ENCODE measurements around the gene KLF7. TPM values are rescaled to one million over a fixed set of nuclear protein-coding genes. Genes with fewer than 3 reads are reported as not detected.
"Not testable (repeated sequence)": the region's sequence is repeated elsewhere in the genome, so short reads cannot be mapped to it uniquely, and the experiment has no call there.

The KLF7 gene
- total RNA-seq, 1 donor from 2014 or later: 18.1 TPM

DNA sequence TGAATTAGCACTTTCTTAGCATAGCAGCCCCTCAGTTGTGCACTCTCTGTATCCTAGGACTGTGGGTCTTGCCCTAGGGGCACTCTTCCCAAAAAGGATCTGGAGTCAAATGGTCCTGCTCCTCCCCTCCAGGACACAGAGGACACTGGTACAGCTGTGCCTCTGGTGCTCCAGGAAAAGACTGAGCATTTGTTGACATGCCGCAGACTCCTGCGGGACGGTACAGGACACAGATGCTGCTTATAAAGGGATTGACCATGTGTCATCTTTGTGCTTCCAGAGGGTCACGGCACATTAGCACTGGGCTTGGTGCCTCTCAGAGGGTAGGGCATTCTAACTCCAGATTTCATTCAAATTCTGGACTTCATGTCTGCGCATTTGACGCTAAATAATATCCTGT, 110.5 kb downstream of the KLF7 start:
- peak; percentile 68 for DNase-seq

DNA sequence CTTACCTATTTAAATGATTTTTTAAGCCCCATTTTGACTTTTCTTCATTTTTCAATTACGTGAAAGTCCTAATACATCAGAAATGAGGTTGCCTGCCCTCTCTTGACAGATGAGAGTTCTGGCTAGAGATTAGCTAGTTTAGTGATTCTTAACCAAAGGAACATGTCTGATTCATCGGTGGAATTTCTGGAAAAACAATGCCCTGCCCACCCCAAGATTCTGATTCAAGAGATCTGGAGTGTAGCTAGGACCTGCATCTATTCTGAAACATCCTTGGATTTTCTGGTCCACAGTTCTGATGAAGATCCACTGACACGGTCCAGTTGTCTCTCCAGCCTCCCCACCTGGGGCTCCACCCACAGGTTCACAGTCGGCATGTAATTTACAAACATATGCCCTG, 111.2 kb downstream of the KLF7 start:
- DNase-seq: no peak

GRCh38 chr2:207051385-207051965, 114.3 kb downstream of the KLF7 start:
- no peak for DNase-seq

DNA sequence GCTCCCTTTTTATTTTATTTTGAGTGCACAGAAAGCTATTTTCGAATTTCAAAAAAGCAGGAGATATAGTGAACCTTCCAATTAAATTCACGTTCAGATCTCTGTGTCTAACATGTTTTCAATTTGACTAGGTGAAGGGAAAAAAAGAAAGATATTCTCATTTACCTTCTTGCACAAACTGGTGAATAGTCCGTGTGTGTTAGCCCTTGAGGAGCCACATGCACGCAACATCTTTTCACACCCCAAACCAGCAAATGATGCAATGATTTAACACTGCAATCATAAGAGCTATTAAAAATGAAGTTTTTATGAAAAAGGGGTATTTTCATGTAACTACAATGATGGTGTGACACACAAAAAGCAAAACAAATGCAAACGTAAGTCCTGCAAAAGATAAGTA, 116.6 kb downstream of the KLF7 start:
- DNase-seq: no peak

DNA sequence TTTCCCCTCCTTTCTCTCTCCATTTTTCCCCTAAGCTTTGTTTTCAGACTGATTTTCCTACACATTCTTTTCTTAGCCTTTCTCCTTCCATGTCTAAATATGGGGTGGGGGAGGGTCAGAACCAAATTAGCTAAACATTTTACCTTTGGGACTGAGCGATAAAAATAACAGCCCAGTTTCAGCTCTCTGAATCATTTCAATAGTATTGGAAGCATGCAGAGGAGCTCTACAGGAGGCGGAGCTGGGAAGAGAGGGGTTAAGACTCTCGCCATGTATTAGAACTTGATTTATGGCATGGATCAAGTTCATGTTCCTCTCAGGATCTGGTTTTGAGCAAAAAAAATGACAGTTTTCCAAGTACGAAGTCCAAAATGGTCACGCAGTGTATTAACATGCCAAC, 117.3 kb downstream of the KLF7 start:
- DNase-seq: no peak

DNA sequence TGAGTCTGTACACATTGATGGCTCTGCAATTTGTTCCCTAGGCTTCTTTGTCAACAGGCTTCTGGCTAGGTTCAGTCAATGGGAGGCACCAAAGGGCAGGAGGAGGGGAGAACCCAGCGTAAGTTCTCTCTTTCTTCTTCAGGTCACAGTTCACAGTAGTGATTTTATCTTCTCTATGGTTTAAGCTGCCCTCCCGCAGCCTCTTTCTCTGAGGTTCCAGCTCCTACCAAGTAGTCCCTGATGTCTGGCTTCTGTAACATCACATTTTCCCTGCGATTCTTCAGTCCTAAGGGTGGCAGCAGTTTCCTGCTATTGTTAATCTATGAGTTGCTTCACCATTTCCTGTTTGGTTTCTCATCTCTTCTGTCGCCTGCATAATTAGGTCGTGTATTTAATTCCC, 119.0 kb downstream of the KLF7 start:
- no peak for DNase-seq

- DNase-seq: no peak
Measured at GRCh38 chr2:207045531-207045930, 120.2 kb downstream of the KLF7 start.

DNA sequence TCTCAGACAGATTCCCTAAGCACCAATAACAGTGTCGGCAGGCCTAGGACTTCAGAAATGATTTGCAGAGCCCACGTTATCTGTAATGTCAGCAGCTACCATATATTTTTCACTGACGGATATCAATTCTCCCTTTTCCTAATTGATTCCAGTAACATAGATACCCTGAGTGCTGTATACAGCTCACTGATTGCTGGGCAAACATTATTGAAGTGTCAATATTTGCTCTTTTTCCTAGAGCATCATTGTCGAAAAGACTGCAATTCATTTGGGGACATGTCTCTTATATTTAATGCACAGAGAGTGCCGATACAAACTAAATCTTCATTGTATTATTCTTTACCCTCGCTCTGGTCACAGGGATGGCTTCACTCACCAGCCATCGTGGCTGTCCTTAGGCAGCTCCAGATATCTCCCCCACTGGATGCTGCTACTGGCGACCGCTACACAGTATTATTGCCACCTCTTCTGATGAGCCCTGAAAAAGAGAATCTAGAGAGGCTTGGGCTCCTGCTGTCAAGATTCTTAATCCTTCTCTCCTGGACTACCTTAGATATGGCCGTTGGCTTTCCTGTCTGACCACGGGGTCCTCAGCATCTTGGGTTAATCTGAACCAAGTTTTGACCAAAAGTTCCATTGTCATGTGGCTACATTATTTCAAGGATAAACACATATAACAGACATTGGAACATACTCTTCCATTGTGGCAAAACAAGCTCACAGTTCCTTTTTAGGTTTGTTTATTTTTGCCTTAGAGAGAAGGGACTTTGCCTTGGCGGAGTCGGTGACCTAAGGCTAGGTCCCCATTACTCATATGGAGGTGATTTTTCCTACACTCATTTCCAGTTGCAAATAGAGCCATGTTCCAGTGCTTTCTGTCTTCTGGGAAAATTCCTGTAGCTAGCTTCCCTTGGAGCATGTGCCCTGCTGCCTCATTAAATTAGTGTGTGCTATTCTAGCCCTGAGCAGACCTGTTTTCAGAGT, 121.1 kb downstream of the KLF7 start:
- no peak for DNase-seq

GRCh38 chr2:207042841-207043240, 122.9 kb downstream of the KLF7 start:
- DNase-seq: no peak

DNA sequence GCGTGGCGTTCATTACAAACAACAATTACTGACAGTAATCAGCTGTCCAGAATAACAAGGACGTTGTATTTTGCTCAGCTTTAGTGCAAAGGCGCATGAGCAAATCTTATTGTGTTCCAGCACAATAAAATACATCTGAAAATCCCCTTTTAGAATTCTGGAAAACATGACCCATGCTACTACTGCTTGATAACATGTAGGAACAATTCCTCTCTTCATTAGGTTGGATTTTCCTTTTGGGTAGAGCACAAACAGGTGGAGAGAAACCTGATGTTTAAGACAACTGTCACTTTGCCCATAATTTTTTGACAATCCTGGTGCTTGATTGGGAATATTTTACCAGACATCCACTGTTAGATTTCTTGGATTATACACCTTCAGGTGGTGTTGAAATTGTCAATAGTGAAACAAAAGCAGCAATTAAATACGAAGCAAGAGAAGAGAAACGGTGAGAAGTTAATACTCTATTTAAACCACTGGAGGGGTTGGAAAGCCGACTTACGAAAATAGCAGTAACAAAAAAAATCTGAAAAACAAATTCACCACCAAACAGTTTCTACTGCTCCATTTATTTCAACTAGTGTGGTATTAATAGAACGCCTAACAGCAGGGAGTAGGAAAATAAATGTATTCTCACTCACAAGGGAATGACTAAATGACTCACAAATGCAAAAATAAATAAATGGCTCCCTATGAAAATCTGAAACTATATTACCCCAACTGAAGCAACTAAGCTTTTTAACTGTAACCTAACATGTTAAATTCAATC, 123.8 kb downstream of the KLF7 start:
- DNase-seq: no peak

DNA sequence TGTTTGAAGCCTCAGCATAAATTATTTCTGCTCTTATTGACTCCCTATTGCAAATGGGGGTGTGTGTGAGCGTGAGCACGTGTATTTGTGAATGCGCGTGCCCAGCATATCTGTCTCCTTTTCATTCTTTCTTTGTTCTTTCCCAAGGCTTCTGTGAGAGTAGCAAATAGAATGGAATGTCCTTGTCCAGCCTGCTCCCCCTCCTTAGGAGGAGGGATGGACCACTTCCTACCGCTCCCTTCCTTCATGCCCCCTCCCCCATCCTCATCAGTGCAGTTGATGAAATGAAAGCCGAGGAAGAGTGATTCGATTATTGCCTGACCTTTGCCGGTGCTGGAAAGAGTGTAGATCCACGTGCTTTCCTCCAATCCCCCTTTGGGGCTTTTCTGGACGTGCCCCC, 124.5 kb downstream of the KLF7 start:
- DNase-seq: peak; percentile 13

DNA sequence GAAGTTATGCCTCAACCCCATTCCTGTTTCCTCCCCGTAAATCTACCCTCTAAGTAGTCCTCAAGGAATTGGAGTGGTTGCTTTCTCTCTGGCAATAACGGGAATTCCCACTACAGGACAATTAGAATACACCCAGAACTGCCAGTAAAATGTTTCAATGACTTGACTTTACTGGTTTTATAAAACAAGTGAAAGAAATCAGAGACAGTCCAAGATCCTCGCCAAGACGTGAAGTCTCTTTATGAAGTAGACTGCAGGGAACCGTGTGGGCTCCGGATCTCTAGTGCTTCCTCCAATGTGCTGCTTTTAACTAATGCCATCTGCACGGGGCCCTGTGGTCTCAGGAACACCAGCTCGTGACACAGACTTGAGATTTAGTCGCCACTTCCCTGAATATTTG, 125.1 kb downstream of the KLF7 start:
- no peak for DNase-seq

DNA sequence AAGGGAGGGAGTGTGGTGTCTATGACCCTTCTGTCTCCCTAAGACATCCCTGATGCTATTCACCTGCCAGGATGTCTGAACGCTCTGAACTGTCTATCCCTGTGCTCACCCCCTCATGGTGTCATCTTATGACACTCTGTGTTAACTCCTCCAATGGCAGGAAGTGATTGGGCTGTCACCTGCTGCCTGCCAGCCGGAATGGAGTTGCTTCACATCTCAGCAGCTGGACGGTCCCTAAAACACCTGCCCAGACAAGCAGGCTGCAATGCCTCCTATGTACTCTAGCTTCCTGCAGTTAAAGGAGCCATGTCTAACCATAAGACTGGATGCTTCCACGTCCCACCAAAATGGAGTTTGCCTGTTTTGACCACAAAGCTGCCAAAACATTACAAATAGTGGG, 126.5 kb downstream of the KLF7 start:
- no peak for DNase-seq

- peak; percentile 35 for DNase-seq
Measured at GRCh38 chr2:207038299-207038698, 127.4 kb downstream of the KLF7 start.

DNA sequence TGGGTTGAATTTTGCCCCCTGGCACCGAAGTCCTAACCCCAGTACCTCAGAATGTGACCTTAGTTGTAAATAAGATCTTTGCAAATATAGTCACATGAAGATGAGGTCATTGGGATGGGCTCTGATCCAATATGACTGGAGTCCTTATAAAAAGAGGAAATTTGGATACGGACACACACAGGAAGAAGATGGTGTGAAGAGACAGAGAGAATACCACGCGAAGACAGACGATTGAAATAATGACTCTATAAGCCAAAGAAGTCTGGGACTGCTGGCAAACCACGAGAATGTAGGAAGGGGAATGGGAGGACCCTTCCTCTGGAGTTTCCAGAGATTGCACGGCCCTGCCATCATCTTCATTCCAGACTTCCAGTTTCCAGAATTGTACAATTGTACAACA, 127.9 kb downstream of the KLF7 start:
- no peak for DNase-seq

GRCh38 chr2:207037023-207037422, 128.7 kb downstream of the KLF7 start:
- not testable (repeated sequence) for DNase-seq

GRCh38 chr2:207035875-207036274, 129.9 kb downstream of the KLF7 start:
- DNase-seq: peak; percentile 19

DNA sequence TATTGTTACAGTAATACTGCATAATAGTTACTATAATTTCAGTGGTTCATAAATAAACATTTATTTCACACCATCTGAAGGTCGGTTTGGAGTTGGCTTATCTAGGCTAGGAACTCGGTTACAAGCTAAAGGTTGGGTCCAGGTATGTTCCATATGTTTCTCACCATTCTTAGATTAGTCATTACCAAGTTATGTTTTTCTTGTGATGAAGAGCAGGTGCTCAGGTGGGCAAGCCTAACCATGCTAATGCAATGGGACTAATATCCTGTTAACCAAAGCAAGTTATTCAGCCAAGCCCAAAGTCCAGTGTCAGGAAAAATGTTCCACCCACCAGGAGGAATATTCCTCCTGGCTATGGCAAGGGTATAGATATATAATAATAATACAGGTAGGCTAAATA, 133.3 kb downstream of the KLF7 start:
- no peak for DNase-seq

Small RNA genes within 50 kb of the gene (small RNA-seq; reads per million reads assigned to genes)
- gene MIR2355 (ENCODE audit: low replicate concordance): 1.1 reads per million, percentile 86 among the genes with 10 or more reads in this experiment
- not detected for gene MIR7845 (ENCODE audit: low replicate concordance)

Other genes starting within 250 kb of the KLF7 start
- 1.6 TPM for gene CPO, start 226.4 kb downstream of the KLF7 start, total RNA-seq